Right cardiac atrium (tissue), 5 donors: Measurements from ENCODE around the gene PACS2. TPM values are rescaled to one million over a fixed set of nuclear protein-coding genes. Genes with fewer than 3 reads are reported as not detected.

Experiments used
- ATAC-seq, 2 donors: fragments of 200-7000 bp; cut with Tn5 transposase; one replicate each; pipeline versions ENCODE4 v1.8.0 to v1.9.1; 2020; ENCODE audit warnings: moderate library complexity in 2 of 2, mild to moderate bottlenecking in 1 of 2
- DNase-seq, 3 donors: peaks; one replicate each; pipeline ENCODE4 v3.0.0-alpha.2; 2020
- H3K27ac ChIP-seq: one replicate; pipeline ENCODE4 v1.5.1; 2013; ENCODE audit warnings: mild to moderate bottlenecking, low read length, control low read depth, moderate library complexity
- H3K27me3 ChIP-seq: one replicate; pipeline ENCODE4 v1.6.1; 2013; ENCODE audit not compliant: control insufficient read depth, insufficient read depth
- H3K4me1 ChIP-seq: one replicate; pipeline ENCODE4 v1.6.1; 2013; ENCODE audit warnings: low read length; ENCODE audit not compliant: control insufficient read depth, insufficient read depth
- H3K4me3 ChIP-seq: one replicate; pipeline ENCODE4 v1.5.1; 2013; ENCODE audit warnings: low read length, control low read depth
- H3K9me3 ChIP-seq: one replicate; pipeline ENCODE4 v1.6.1; 2013; ENCODE audit warnings: low read length; ENCODE audit not compliant: control insufficient read depth
- WGBS: extraction: QIAGEN DNeasy Blood & Tissue Kit; methylation state at CpG from one replicate; pipeline ENCODE4 v1.1.7; 2013; 5-methylcytosine and 5-hydroxymethylcytosine counted together
- intact Hi-C, 4 donors: fragments of 100-400 bp; cut with DNase I; formaldehyde crosslinking; loops; one replicate each; pipeline versions ENCODE4 v1.11.0 to v1.14.0; 2022 to 2023
- polyA plus RNA-seq: library from polyadenylated mRNA; stranded (reverse); fragments of 200-250 nt; gene quantifications from one replicate; pipeline ENCODE4 v1.2.3, GENCODE V29; 2013
- total RNA-seq, 4 donors: library from RNA; stranded (reverse); fragmentation: NEBNext Ultra II Directional; extraction: Animal tissue kit (Norgen Biotek cat#: 25700); gene quantifications; one replicate each; pipeline ENCODE4 v1.2.1, GENCODE V29; 2021
- donor health status: healthy with polysubstance abuse.
- donor health status: DM: no; HTN: yes; CAD: no.
- donor health status: DM: no; HTN: no; CAD: no.
- donor health status: DM: no; HTN: yes; CAD: no; lungs with severe emphysema.
- donor health status: DM: yes; HTN: yes; CAD: no.

PACS2 gene
- total and polyA plus RNA-seq, 5 donors: 50.6 to 67.0 (median 63.0) TPM

DNA sequence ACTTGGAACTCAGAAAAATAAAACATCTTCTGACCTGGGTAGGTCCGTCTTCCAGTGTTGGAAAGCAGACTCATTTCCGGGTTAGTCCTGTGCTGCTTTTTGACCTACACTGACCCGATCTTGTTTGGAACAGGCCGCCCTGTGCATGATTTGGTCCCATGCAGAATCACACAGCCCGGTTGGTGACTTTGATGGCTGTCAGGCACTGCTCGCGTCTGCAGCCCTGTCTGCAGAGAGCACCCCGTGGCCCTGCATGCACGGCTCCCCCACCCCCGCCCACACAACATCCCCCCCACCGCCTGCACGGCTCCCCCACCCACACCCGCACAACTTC lies 31.6 kb downstream of the PACS2 start:
- 55% methylated on average over 13 of the region's 13 CpGs for WGBS
- H3K4me3 ChIP-seq: no peak overlapping the region
- no peak overlapping the region for H3K27ac ChIP-seq
- no peaks in the 10 kb centered on the region for H3K27me3 ChIP-seq
- ATAC-seq: no peak
- no peaks in the 10 kb centered on the region for H3K9me3 ChIP-seq
- peak in 1 of 3 donors; percentile 38 for DNase-seq
- H3K4me1 ChIP-seq: peaks cover 4% of the 10 kb centered on the region
- intact Hi-C loops: no loop called here

DNA sequence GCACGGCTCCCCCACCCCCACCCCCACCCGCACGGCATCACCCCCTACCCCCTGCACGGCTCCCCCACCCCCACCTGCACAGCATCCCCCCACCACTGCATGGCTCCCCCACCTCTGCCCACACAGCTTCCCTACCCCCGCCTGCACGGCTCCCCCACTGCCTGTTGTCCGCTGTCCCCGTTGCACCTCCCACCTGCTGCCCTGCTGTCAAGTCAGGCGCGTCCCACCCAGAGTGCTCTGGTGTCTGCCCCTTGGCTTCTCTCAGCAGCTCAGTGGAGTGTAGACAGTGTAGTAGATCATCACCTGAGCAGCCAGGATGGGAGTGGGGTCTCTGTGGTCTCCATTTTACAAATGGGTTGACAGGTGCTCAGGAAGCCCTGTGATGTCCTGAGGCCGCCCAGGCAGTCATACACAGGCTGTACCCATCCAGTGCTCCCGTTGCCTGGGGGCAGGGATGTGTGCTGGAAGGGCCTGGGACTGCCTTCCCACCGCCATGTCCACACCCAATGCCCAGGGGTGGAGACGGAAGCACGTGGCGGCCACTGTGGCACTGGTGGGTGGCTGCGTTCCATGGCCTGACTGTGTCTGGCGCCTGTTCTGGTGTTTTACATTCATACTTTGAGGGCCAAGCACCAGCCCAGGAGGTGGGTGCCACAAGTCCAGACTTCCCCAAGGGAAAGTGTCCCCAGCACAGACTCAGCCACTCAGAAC lies 32.5 kb downstream of the PACS2 start:
- 85% methylated on average over 18 of the region's 18 CpGs for WGBS
- Histone ChIP-seq H3K27me3 (no peaks in the 10 kb centered on the region), H3K4me3 (no peak overlapping the region), H3K27ac (no peak overlapping the region), H3K9me3 (no peaks in the 10 kb centered on the region), H3K4me1 (peaks cover 4% of the 10 kb centered on the region)
- intact Hi-C loops: no loop called here
- ATAC-seq (no peak), DNase-seq (peak in 1 of 3 donors; percentile 28)

DNA sequence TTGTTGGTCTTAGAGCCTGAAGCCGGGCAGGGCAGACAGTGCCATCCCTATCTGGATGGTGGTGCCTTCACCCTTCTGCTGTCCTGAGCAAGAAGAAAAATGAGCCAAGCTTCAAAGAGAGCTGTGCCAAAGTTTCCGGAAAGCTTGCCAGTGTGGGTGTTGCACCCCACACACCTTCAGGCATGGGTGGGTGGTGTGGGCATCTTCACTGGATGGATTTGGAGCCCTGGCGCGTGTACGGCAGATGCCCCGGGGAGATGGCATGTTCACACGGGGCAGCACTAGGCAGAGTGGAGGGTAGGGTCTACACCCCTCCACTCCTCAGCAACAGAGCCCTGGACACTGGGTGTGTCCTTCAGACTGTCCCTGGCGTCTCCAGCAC lies 33.0 kb downstream of the PACS2 start:
- Histone ChIP-seq H3K9me3 (no peaks in the 10 kb centered on the region), H3K4me1 (peaks cover 4% of the 10 kb centered on the region), H3K4me3 (no peak overlapping the region), H3K27me3 (no peaks in the 10 kb centered on the region), H3K27ac (no peak overlapping the region)
- ATAC-seq (no peak), DNase-seq (peak in 1 of 3 donors; percentile 28)
- WGBS: 81% methylated on average over 8 of the region's 8 CpGs
- intact Hi-C loops: no loop called here

DNA sequence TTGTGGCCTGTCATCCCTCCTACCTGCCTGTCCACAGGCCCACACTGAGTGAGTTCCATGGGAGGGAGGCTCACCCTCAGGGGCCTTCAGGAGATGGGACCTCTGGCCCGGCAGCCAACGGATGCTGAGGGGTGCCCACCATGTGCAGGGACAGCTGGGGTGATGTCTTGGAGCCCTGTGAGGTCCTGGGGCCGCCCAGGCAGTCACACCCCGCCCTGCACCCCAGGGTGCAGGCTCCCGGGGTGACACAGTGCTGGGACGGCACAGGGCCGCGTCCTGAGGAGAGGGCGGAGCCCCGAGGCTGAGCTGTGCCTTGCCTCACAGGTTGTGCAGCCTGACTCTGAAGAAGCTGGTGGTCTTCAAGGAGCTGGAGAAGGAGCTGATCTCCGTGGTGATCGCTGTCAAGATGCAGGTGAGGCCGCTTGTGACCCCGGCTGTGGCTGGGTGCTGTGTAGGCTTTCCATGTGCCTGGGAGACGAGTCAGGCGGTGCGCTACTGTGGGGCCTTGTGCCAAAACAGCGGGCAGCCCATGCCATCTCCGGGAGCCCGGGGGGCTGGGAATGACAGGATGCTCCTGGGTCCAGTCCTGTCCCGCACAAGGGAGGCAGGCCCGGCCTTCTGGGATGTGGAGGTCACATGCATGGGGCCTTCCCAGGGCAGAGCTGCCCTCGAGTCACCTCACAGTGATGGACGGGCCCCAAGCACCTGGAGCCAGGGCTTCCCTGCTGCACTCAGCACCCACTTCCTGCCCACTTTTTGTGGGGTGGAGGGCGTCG lies 33.8 kb downstream of the PACS2 start:
- Histone ChIP-seq H3K27ac (no peak overlapping the region), H3K4me3 (no peak overlapping the region), H3K4me1 (no peaks in the 10 kb centered on the region), H3K9me3 (no peaks in the 10 kb centered on the region), H3K27me3 (no peaks in the 10 kb centered on the region)
- ATAC-seq (peak in 1 of 2 donors; percentile 28), DNase-seq (peak in 1 of 3 donors; percentile 50)
- intact Hi-C loops: no loop called here
- WGBS: 84% methylated on average over 26 of the region's 26 CpGs

DNA sequence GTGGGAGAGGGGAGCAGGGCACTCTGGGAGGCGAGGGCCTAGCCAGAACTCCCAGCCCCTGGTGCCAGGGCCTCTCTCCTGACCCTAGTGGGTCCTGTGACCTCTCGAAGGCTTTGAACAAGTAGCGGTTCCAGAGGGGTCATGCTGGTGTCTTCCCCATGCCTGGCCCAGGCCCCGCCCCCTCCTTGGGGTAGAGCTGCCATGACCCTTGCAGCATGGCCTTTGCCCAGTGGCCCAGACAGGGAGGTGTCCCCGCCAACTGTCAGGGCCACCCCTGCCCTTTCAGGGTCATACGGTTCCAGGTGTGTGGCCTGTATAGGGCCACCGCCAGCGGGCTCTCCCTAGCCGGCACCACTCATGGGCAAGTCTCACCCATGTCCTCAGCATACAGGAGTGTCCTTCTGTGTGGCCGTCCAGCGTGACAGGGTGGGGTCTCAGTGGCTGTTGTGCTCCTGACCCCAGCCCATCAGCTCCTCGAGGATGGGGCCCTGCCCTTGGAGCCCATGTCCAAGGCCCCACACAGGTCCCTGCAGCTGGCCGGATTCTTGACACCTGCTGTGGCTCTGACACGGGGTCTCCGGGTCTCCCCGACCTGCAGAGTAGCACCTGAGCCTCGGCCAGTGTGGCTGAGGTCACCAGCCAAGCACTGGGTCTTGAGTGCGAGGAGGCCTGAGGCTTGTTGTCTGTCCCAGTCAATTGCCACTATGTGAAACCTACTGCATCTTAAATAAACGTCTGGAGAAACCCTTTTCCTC lies 34.6 kb downstream of the PACS2 start:
- H3K4me1 ChIP-seq: no peaks in the 10 kb centered on the region
- H3K27ac ChIP-seq: no peak overlapping the region
- DNase-seq (peak in 2 of 3 donors; percentile 39 to 47), ATAC-seq (no peak)
- no peak overlapping the region for H3K4me3 ChIP-seq
- 91% methylated on average over 19 of the region's 19 CpGs for WGBS
- no peaks in the 10 kb centered on the region for H3K27me3 ChIP-seq
- intact Hi-C loops: no loop called here
- H3K9me3 ChIP-seq: no peaks in the 10 kb centered on the region

DNA sequence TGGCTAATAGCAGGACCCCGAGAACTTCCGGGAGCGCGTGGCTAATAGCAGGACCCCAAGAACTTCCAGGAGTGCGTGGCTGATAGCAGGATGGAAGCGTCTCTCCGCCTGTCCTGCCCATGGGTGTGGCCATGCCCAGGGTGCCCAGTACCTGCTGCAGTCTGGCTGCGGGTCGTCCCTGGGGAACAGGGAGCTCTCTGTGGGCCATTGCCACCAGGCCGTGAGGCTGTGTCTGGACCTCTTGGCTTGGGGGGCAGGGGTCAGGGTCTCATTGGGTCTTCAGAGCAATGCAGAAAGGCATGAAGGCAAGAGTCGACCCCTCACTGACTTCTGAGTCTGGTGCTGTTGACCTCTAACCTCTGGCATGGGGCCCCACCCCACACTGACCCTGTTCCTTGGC lies 35.4 kb downstream of the PACS2 start:
- Histone ChIP-seq H3K4me1 (no peaks in the 10 kb centered on the region), H3K27me3 (no peaks in the 10 kb centered on the region), H3K27ac (no peak overlapping the region), H3K4me3 (no peak overlapping the region), H3K9me3 (no peaks in the 10 kb centered on the region)
- DNase-seq (peak in 2 of 3 donors; percentile 41 to 45), ATAC-seq (no peak)
- 91% methylated on average over 11 of the region's 11 CpGs for WGBS
- intact Hi-C loops: loop anchor here (5.0 to 10.0 kb wide), 4 partner anchors 145 to 365 kb away; partner anchors contain the start of gene CLBA1 (in 1 of the 4)

DNA sequence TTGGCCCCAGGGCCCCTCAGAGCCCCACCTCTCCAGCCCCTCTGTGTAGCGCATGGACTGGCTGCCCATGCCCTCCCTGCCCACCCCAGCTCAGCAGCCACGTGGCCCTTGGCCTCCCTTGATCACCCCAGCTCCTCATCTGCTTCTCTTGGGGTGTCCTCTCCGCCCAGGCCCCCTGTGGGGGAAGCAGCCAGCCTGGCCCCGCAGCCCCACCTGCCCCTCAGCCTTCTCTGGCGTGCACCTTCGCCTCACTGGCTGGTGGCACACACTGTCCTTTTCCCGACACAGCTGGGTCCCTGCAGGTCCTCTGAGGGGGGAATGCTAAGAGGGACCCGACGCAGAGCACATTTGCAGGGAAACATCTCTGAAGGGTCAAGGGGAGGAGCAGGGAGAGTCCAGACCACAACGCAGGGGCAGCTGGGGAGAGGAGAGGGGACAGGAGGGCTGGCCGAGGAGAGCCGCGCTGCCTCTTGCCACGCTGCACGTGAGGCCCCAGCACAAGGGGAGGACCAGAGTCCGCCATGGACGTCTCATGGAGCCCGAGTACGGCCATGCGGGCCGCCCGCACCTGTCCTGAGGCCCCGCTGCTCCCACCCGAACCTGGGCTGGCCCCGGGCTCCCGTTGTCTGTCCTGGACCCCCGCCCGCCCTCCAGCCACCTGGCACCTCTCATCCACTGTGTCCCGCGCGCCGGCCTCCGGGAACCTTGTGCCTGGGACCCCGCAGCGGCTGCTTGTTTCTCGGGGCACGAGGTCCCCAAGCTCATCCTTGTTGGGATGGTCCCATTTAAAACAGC lies 36.1 kb downstream of the PACS2 start:
- no peak for ATAC-seq
- WGBS: 90% methylated on average over 37 of the region's 37 CpGs
- no peaks in the 10 kb centered on the region for H3K4me1 ChIP-seq
- H3K27ac ChIP-seq: no peak overlapping the region
- H3K4me3 ChIP-seq: no peak overlapping the region
- H3K9me3 ChIP-seq: no peaks in the 10 kb centered on the region
- DNase-seq: peak in 2 of 3 donors; percentile 40 to 63
- no peaks in the 10 kb centered on the region for H3K27me3 ChIP-seq
- intact Hi-C loops: loop anchor here (5.0 to 10.0 kb wide), 4 partner anchors 146 to 366 kb away; partner anchors contain the start of gene CLBA1 (in 1 of the 4)

DNA sequence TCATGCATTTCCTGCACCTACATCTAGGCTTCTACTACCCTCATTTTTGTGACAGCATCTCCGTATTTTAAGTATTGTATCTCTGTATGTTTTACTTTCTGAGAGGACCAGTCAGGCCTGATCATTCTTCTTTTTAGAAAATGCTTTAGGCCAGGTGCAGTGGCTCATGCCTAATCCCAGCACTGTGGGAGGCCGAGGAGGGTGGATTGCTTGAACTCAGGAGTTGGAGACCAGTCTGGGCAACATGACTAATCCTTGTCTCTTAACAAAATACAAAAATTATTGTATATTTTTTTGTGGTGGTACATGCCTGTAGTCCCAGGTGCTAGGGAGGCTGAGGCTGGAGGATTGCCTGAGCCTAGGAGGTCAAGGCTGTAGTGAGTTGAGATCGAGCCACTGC lies 36.9 kb downstream of the PACS2 start:
- WGBS: 92% methylated on average over 3 of the region's 3 CpGs
- ATAC-seq: no peak

DNA sequence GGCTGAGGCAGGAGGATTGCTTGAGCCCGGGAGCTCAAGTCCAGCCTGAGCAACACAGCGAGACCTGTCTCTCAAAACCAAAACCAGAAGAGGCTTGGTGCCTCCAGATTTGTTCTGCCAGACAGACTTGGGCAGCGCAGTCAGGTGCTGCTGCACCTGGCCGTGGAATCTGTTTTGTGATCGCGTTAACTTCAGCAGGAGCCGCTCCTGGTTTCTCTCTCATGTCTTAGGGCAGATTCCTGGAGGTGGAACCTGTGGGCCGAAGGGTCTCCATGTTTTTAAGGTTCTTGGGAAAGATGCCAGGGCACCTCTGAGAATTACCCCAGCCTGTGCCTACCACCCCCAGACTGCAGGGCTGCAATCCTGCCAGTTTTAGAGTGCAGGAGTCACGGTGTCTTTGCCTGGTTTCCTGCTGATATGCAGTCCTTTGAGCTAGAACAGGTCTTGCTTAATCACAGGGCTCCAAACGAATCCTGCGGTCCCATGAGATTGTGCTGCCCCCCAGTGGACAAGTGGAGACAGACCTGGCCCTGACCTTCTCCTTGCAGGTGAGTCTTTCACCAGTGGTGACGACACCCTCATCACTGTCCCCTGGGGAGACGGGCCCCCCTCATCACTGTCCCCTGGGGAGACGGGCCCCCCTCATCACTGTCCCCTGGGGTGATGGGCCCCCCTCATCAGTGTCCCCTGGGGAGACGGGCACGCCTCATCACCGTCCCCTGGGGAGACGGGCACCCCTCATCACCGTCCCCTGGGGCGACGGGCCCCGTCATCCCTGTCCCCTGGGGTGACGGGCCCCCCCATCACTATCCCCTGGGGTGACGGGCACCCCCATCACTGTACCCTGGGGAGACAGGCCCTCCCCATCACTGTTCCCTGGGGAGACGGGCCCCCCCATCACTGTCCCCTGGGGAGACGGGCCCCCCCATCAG lies 37.6 kb downstream of the PACS2 start:
- 64% methylated on average over 26 of the region's 26 CpGs for WGBS
- intact Hi-C loops: loop anchor here (5.0 to 10.0 kb wide), 4 partner anchors 147 to 367 kb away; partner anchors contain the start of gene CLBA1 (in 1 of the 4)
- H3K4me3 ChIP-seq: no peak overlapping the region
- no peak overlapping the region for H3K27ac ChIP-seq
- H3K4me1 ChIP-seq: no peaks in the 10 kb centered on the region
- peak; percentile 83 to 89 (median 88) for DNase-seq
- no peaks in the 10 kb centered on the region for H3K9me3 ChIP-seq
- peak; percentile 83 to 85 for ATAC-seq
- H3K27me3 ChIP-seq: no peaks in the 10 kb centered on the region

More for the DNA sequence above, 36.9 kb downstream of the PACS2 start:
- intact Hi-C loops: loop anchor here (5.0 to 10.0 kb wide), 4 partner anchors 147 to 367 kb away; partner anchors contain the start of gene CLBA1 (in 1 of the 4)
- Histone ChIP-seq H3K27me3 (no peaks in the 10 kb centered on the region), H3K4me1 (no peaks in the 10 kb centered on the region), H3K4me3 (no peak overlapping the region), H3K27ac (no peak overlapping the region), H3K9me3 (no peaks in the 10 kb centered on the region)
- DNase-seq: no peak
